GM19023 (cell line): ENCODE measurements around the gene GAL3ST3.
A peak's percentile ranks its signal among the peaks of the same experiment; 100 is the strongest.

Source experiments
- ATAC-seq: cut with Tn5 transposase; IDR thresholded peaks from one replicate; pipeline ENCODE4 v1.9.1; 2021; ENCODE audit warnings: mild to moderate bottlenecking, moderate library complexity; ENCODE audit not compliant: unreplicated experiment

Gene GAL3ST3

GRCh38 chr11:66069715-66070603 lies 21.0 kb upstream of the GAL3ST3 start, which contains the start of gene PACS1:
TSS of gene PACS1 (plus strand) at chr11:66070272. CDS start at chr11:66070487, 215 bp downstream.
- ATAC-seq = peak; percentile 56

GRCh38 chr11:66068923-66069714 lies 20.2 kb upstream of the GAL3ST3 start:
- ATAC-seq = no peak

DNA sequence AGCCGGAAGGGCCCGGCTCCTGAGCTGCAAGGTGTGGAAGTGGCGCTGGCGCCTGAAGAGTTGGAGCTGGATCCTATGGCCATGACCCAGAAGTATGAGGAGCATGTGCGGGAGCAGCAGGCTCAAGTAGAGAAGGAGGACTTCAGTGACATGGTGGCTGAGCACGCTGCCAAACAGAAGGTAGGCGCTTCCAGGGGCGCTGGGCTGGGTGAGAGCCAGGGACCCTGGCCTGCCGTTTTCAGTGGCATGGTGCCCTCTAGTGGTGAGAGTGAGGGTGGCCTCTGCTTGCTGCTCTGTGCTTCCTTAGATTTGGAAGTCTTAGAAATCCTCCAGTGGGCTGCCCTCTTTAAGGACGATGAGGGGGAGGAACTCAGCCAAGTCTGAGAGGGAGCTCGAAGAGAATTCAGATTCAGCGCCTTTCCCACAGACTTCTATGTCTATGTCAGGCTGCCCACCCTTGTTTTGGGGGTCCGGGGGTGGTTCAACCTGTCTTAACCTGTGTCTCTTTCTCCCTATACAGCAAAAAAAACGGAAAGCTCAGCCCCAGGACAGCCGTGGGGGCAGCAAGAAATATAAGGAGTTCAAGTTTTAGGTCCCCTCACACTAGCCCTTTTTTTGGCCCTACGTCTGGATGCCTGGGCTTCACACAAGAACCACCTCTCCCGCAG lies 19.3 kb upstream of the GAL3ST3 start:
- ATAC-seq = no peak

DNA sequence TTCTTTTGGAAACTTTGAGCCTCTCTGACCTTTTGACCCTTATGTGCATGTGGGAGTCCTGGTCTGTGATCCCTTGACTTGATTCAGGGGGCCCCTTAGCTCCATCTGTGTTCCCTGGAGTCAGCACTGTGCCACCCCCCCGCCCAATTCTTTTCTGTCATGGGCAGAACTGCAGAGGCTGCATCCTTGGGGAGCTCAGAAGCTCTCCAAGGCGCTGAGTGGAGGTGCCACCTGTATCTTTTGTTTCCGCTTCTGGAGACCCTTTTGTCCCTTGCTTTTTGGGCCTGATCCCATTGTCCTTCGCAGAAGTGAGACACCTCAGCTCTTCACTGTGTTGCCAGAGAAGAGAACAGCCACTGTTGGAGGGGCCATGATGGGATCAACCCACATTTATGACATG lies 18.7 kb upstream of the GAL3ST3 start:
- ATAC-seq = no peak

DNA sequence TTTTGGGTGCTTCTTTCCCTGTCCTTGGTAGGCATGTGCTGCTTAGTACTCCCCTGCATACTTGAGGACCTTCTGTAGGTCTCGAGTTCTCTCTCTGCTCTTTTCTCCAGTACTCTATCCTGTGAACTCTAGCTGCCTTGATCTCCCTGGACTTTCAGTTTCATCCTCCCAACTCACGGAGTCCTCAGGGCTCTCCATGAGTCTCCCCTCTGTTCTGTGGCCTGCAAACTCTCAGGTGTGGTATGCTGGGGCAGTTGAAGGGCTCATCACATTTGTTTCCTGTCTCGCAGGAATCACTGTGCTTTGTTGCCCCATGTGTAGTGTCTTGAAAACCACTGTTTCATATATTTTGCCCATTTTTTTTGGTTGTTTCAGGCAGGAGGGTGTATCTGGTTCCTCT lies 17.8 kb upstream of the GAL3ST3 start:
- ATAC-seq = no peak

DNA sequence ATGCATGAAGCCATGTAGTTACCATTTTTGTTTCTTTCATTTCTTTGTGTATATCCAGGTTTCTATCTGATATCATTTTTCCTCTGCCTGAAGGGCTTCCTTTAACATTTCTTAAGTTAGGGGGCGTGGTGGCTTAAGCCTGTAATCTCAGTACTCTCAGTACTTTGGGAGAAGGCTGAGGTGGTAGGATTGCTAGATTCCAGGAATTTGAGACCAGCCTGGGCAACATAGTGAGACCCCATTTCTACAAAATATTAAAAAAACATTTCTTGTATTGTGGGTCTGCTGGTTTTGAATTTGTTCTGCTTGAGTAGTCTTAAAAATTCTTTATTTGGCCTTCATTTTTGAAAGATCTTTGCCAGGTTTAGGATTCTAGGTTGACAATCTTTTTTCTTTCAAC lies 15.6 kb upstream of the GAL3ST3 start:
- ATAC-seq = no peak

DNA sequence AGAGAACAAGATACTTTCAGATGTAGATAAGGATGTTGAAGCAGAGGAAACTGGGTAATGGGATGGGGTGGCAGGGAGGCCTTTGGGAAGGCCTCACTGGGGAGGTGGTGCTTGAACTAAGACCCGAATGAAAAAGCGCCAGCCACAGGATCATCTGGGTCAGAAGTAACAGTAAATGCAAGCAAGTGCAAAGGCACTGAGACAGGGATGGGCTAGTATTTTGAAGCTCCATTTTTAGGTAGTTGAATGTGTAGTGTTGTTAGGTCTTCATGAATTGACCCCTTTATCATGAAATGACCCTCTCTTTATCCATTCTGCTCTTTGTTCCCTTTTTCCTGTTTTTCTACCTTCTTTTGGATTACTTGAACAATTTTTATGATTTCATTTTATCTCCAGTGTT lies 14.9 kb upstream of the GAL3ST3 start:
- no peak for ATAC-seq

- ATAC-seq = no peak
These were observed 13.4 kb upstream of the GAL3ST3 start for GRCh38 chr11:66062408-66062807.

- ATAC-seq = no peak
These were observed 12.3 kb upstream of the GAL3ST3 start for GRCh38 chr11:66061268-66061667.

DNA sequence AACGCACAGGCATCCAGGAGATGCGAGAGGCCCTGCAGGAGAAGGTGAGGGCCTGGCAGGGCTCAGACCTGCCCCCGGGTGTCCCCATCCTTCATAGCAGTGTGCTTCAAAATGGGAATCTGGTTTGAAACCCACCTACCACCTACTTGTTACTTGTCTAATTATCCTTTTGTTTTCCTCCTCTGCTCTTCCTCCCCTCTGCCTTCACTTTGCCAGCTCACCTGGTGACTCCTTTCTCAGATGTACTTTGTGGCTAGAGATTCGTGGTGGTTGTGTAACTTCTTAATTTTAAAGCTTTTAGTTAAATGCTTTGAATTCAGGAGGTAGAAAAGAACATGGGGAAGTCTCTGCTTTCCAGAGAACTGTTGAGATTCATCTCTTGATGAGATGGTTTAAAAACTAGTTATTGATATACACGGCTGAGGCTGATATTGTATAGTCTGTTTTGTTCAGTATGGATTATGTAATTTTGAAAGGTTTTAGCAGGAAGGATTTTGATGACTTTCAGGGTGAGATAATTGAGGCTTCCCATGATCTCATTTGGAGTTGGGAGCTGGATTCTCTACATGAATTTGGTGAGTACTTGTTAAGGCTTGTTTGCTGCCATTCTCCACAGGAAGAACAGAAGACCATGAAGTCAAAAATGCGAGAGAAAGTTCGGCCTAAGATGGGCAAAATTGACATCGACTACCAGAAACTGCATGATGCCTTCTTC lies 11.2 kb upstream of the GAL3ST3 start:
- ATAC-seq = no peak

- no peak for ATAC-seq
These were observed 7.5 kb upstream of the GAL3ST3 start for GRCh38 chr11:66056501-66056900.

DNA sequence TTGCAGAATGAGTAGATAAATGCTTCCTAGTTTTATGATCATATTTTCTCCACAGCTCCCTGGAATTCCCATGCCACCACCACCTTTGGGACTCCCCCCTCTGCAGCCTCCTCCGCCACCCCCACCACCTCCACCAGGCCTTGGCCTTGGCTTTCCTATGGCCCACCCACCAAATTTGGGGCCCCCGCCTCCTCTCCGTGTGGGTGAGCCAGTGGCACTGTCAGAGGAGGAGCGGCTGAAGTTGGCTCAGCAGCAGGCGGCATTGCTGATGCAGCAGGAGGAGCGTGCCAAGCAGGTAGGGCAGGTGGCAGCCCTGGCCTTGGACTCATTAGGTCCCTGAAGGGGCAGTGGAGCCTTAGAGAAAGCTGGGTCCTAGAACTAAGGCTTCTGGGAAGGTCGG lies 6.1 kb upstream of the GAL3ST3 start:
- no peak for ATAC-seq

GRCh38 chr11:66052664-66052982 lies 3.7 kb upstream of the GAL3ST3 start:
- no peak for ATAC-seq

- peak; percentile 94 for ATAC-seq
These were observed 3.1 kb upstream of the GAL3ST3 start, which contains the start of gene SF3B2 for GRCh38 chr11:66051766-66052663. TSS of gene SF3B2 (plus strand) at chr11:66052364. CDS start at chr11:66052385, 21 bp downstream.

GRCh38 chr11:66051371-66051765 lies 2.4 kb upstream of the GAL3ST3 start:
- ATAC-seq = no peak

- no peak for ATAC-seq
These were observed 1.7 kb upstream of the GAL3ST3 start for GRCh38 chr11:66050581-66051231.

- ATAC-seq = no peak
These were observed 1.2 kb downstream of the GAL3ST3 start for GRCh38 chr11:66047541-66048365.

- no peak for ATAC-seq
These were observed 2.1 kb downstream of the GAL3ST3 start for GRCh38 chr11:66046901-66047300.
